ENCODE measurements around the gene SLC25A51. TPM values are rescaled to one million over a fixed set of nuclear protein-coding genes. Genes with fewer than 3 reads are reported as not detected.

Gene SLC25A51
- total RNA-seq, 4 donors from 2014 or later: 16.0 to 30.7 (median 22.2) TPM

GRCh38 chr9:37950561-37950960, 46.6 kb upstream of the SLC25A51 start:
- intact Hi-C loops (cut with DNase I; ENCODE audit: low total_unique reads) (no loop called here), in situ Hi-C loops (cut with MboI; ENCODE audit: low sequenced_read_pairs in 4 of 4) (no loop called here)
- DNase-seq: no peak
- no peak for TF ChIP-seq CTCF (IDR thresholded peaks at IDR 0.05 in 4 of 5, conservative IDR thresholded peaks at IDR 0.05 in 1 of 5)
- no peak for TF ChIP-seq POLR2A (IDR thresholded peaks at IDR 0.05)
- Histone ChIP-seq H3K9me3 (no peaks in the 10 kb centered on the region), H3K4me1 (peaks cover 0 to 6% of the 10 kb centered on the region in 2 donors), H3K27me3 (no peaks in the 10 kb centered on the region), H3K36me3 (no peaks in the 10 kb centered on the region), H3K4me3 (no peak overlapping the region), H3K27ac (no peak overlapping the region)
- ATAC-seq: no peak

GRCh38 chr9:37949576-37949975, 45.6 kb upstream of the SLC25A51 start:
- intact Hi-C loops (cut with DNase I; ENCODE audit: low total_unique reads) (no loop called here), in situ Hi-C loops (cut with MboI; ENCODE audit: low sequenced_read_pairs in 4 of 4) (no loop called here)
- no peak overlapping the region for H3K4me3 ChIP-seq
- peaks cover 0 to 6% of the 10 kb centered on the region in 2 donors for H3K4me1 ChIP-seq
- ATAC-seq: no peak
- H3K36me3 ChIP-seq: no peaks in the 10 kb centered on the region
- no peak for DNase-seq
- no peaks in the 10 kb centered on the region for H3K9me3 ChIP-seq
- H3K27me3 ChIP-seq: no peaks in the 10 kb centered on the region
- TF ChIP-seq POLR2A (IDR thresholded peaks at IDR 0.05): no peak
- no peak for TF ChIP-seq CTCF (IDR thresholded peaks at IDR 0.05 in 4 of 5, conservative IDR thresholded peaks at IDR 0.05 in 1 of 5)
- no peak overlapping the region for H3K27ac ChIP-seq

GRCh38 chr9:37948417-37948980, 44.6 kb upstream of the SLC25A51 start:
- Histone ChIP-seq H3K4me1 (no peaks in the 10 kb centered on the region), H3K27me3 (no peaks in the 10 kb centered on the region), H3K9me3 (no peaks in the 10 kb centered on the region), H3K4me3 (no peak overlapping the region), H3K27ac (no peak overlapping the region), H3K36me3 (no peaks in the 10 kb centered on the region)
- TF ChIP-seq POLR2A (IDR thresholded peaks at IDR 0.05) (no peak), CTCF (IDR thresholded peaks at IDR 0.05 in 4 of 5, conservative IDR thresholded peaks at IDR 0.05 in 1 of 5) (no peak)
- DNase-seq: no peak
- intact Hi-C loops (cut with DNase I; ENCODE audit: low total_unique reads) (no loop called here), in situ Hi-C loops (cut with MboI; ENCODE audit: low sequenced_read_pairs in 4 of 4) (no loop called here)
- no peak for ATAC-seq

- ATAC-seq: no peak
- intact Hi-C loops (cut with DNase I; ENCODE audit: low total_unique reads): no loop called here
- TF ChIP-seq POLR2A (IDR thresholded peaks at IDR 0.05) (no peak), CTCF (IDR thresholded peaks at IDR 0.05 in 4 of 5, conservative IDR thresholded peaks at IDR 0.05 in 1 of 5) (no peak)
- no peak for DNase-seq
- no peak overlapping the region for H3K4me3 ChIP-seq
- no peaks in the 10 kb centered on the region for H3K36me3 ChIP-seq
- in situ Hi-C loops (cut with MboI; ENCODE audit: low sequenced_read_pairs in 4 of 4): no loop called here
- H3K9me3 ChIP-seq: no peaks in the 10 kb centered on the region
- no peaks in the 10 kb centered on the region for H3K27me3 ChIP-seq
- no peak overlapping the region for H3K27ac ChIP-seq
- no peaks in the 10 kb centered on the region for H3K4me1 ChIP-seq
These were observed 44.0 kb upstream of the SLC25A51 start for GRCh38 chr9:37947977-37948376.

- no peak for TF ChIP-seq CTCF (IDR thresholded peaks at IDR 0.05 in 4 of 5, conservative IDR thresholded peaks at IDR 0.05 in 1 of 5)
- no peak for TF ChIP-seq POLR2A (IDR thresholded peaks at IDR 0.05)
- no peaks in the 10 kb centered on the region for H3K4me1 ChIP-seq
- no peaks in the 10 kb centered on the region for H3K36me3 ChIP-seq
- no peak for ATAC-seq
- DNase-seq: no peak
- H3K9me3 ChIP-seq: no peaks in the 10 kb centered on the region
- no peak overlapping the region for H3K4me3 ChIP-seq
- in situ Hi-C loops (cut with MboI; ENCODE audit: low sequenced_read_pairs in 4 of 4): no loop called here
- H3K27ac ChIP-seq: no peak overlapping the region
- intact Hi-C loops (cut with DNase I; ENCODE audit: low total_unique reads): no loop called here
- no peaks in the 10 kb centered on the region for H3K27me3 ChIP-seq
These were observed 43.5 kb upstream of the SLC25A51 start for GRCh38 chr9:37947471-37947870.

All from gastrocnemius medialis (tissue), 4 donors.